Measurements from ENCODE around the gene CSNK1A1. TPM values are rescaled to one million over a fixed set of nuclear protein-coding genes. Genes with fewer than 3 reads are reported as not detected.
"Not testable (repeated sequence)": the region's sequence is repeated elsewhere in the genome, so short reads cannot be mapped to it uniquely, and the experiment has no call there.

CSNK1A1 gene
- total and polyA plus RNA-seq, 5 experiments from 2014 or later = 133 to 197 (median 143) TPM

- H3K27ac Mint-ChIP-seq, POLR2A ChIA-PET, H3K9me3 Mint-ChIP-seq, H3K36me3 Mint-ChIP-seq, H3K27me3 Mint-ChIP-seq, H3K4me3 Mint-ChIP-seq: not testable (repeated sequence)
- DNase-seq = peak in 7 of 10 donors; percentile 7 to 71 (median 31)
- H3K4me1 Mint-ChIP-seq = peaks cover 10 to 25% (median 16%) of the 10 kb centered on the region in 4 donors
- ATAC-seq = peak; percentile 97 to 99
Observed at GRCh38 chr5:149564542-149565140, 13.4 kb upstream of the CSNK1A1 start.

DNA sequence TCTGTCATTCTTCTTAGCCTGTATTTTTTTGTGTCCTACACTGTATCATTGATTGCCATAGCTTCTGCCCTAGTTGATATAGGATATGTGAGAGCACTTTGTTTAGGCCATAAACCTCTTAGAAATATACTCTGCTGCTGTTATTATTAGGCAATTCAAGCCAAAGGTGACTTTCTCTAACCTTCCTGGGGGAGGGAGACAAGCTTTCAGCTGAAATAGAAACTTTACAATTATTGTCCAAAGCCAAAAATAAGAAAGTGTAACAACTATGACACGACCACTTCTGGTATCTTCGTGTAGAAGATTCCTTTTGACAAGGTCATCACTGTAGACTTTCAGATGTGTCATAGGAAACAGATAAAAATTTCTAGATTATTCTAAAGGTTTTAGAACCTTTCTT, 12.2 kb upstream of the CSNK1A1 start:
- H3K27ac Mint-ChIP-seq = peak overlapping the region in 6 of 10 donors; percentile 0 to 64 (median 16)
- no peaks in the 10 kb centered on the region for H3K36me3 Mint-ChIP-seq
- H3K27me3 Mint-ChIP-seq = no peaks in the 10 kb centered on the region
- ATAC-seq (no peak), DNase-seq (no peak)
- no peak overlapping the region for H3K4me3 Mint-ChIP-seq
- POLR2A ChIA-PET = no interaction called here
- H3K4me1 Mint-ChIP-seq = peaks cover 10 to 25% (median 16%) of the 10 kb centered on the region in 4 donors
- H3K9me3 Mint-ChIP-seq = no peaks in the 10 kb centered on the region

- Mint-ChIP-seq H3K9me3 (no peaks in the 10 kb centered on the region), H3K4me1 (peaks cover 10 to 25% (median 16%) of the 10 kb centered on the region in 4 donors), H3K27ac (peak overlapping the region in 3 of 10 donors; percentile 6 to 55 (median 54)), H3K4me3 (peak overlapping the region in 2 of 10 donors; percentile 52 to 56), H3K27me3 (no peaks in the 10 kb centered on the region), H3K36me3 (no peaks in the 10 kb centered on the region)
- no peak for DNase-seq
- POLR2A ChIA-PET = interaction anchor here (1.3 to 1.4 kb wide), 2 partner anchors 11 to 187 kb away, joined by 3 to 8 read pairs; partner anchors contain the start of gene CSNK1A1
- ATAC-seq = no peak
Observed at GRCh38 chr5:149561848-149562247, 10.6 kb upstream of the CSNK1A1 start.

- H3K27ac Mint-ChIP-seq = peak overlapping the region in 1 of 10 donors; percentile 34
- peaks cover 10 to 25% (median 16%) of the 10 kb centered on the region in 4 donors for H3K4me1 Mint-ChIP-seq
- ATAC-seq (no peak), DNase-seq (no peak)
- no peaks in the 10 kb centered on the region for H3K27me3 Mint-ChIP-seq
- H3K4me3 Mint-ChIP-seq = no peak overlapping the region
- POLR2A ChIA-PET = interaction anchor here (0.6 to 1.4 kb wide), 2 partner anchors 10 to 60 kb away, joined by 3 to 4 read pairs; no protein-coding TSS in a partner anchor
- no peaks in the 10 kb centered on the region for H3K9me3 Mint-ChIP-seq
- H3K36me3 Mint-ChIP-seq = no peaks in the 10 kb centered on the region
Observed at GRCh38 chr5:149559706-149560105, 8.5 kb upstream of the CSNK1A1 start.

DNA sequence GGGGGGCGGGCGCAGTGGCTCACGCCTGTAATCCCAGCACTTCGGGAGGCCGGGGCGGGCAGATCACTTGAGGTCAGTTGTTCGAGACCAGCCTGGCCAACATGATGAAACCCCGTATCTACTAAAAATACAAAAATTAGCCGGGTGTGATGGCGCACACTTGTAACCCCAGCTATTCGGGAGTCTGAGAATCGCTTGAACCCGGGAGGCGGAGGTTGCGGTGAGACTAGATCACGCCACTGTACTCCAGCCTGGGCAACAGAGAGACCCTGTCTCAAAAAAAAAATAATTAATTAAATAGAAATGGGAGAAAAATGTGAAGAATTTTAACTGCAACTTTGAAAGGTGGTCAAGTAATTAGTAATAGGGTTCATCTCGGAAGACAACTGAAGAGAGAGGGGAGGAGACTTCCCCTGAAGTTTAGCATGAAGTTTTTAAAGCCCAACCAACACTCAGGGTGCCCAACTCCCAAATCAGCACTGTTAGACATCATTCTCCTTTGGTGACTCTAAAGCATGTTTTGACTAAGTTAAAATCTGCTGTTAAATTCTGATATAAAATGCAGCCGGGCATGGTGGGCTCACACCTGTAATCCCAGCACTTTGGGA, 1.4 kb upstream of the CSNK1A1 start:
- no peak for DNase-seq
- Mint-ChIP-seq H3K36me3 (peaks cover 10 to 17% (median 15%) of the 10 kb centered on the region in 3 donors), H3K27ac (peak overlapping the region in 1 of 10 donors; percentile 50), H3K9me3 (no peaks in the 10 kb centered on the region), H3K4me1 (peaks cover 12 to 34% (median 22%) of the 10 kb centered on the region in 4 donors), H3K4me3 (peak overlapping the region in 2 of 10 donors; percentile 15 to 33), H3K27me3 (no peaks in the 10 kb centered on the region)
- ATAC-seq = no peak
- POLR2A ChIA-PET = interaction anchor here (1.7 to 3.6 kb wide), 2 partner anchors 195 to 207 kb away, joined by 6 to 23 read pairs; partner anchors contain the start of genes GRPEL2 and PCYOX1L

- Mint-ChIP-seq H3K4me1 (peaks cover 15 to 40% (median 27%) of the 10 kb centered on the region in 4 donors), H3K4me3 (peak overlapping the region; percentile 95 to 99 (median 98)), H3K27me3 (no peaks in the 10 kb centered on the region), H3K36me3 (peaks cover 14 to 23% (median 15%) of the 10 kb centered on the region in 3 donors), H3K27ac (peak overlapping the region; percentile 95 to 100 (median 99)), H3K9me3 (no peaks in the 10 kb centered on the region)
- POLR2A ChIA-PET = interaction anchor here (0.6 to 3.6 kb wide), 9 partner anchors 9 to 1619 kb away, joined by 3 to 23 read pairs (median 6); partner anchors contain the start of genes GRPEL2, PCYOX1L and PPARGC1B
- DNase-seq (no peak), ATAC-seq (no peak)
Observed at GRCh38 chr5:149552038-149552494, 827 bp upstream of the CSNK1A1 start.

- peak in 3 of 10 donors; percentile 4 to 63 (median 13) for DNase-seq
- Mint-ChIP-seq H3K27me3 (no peaks in the 10 kb centered on the region), H3K27ac (peak overlapping the region; percentile 95 to 100 (median 99)), H3K9me3 (no peaks in the 10 kb centered on the region), H3K4me3 (peak overlapping the region; percentile 95 to 99 (median 98)), H3K4me1 (peaks cover 19 to 53% (median 40%) of the 10 kb centered on the region in 4 donors), H3K36me3 (peaks cover 14 to 36% (median 15%) of the 10 kb centered on the region in 3 donors)
- POLR2A ChIA-PET = interaction anchor here (0.7 to 3.6 kb wide), 15 partner anchors 8 to 1652 kb away, joined by 3 to 23 read pairs (median 6); partner anchors contain the start of genes GRPEL2, PCYOX1L and PPARGC1B
- peak in 1 of 2 donors; percentile 11 for ATAC-seq
Observed at GRCh38 chr5:149550594-149551226, 529 bp downstream of the CSNK1A1 start.

DNA sequence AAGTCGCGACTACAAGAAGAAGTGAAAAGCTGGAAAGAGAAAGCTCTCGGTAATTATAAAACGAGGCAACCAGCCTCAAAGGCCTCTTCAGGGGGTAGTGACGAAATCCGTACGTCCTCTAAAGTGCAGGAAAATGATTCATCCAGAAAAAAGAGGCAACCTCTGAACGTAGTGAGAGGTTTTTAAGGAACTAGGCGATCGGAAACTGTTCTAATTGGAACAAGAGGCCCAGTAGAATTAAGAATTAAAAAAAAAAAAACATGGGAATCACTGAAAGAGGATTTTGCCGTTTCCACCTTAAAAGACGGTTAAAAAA, 1.0 kb downstream of the CSNK1A1 start:
- Mint-ChIP-seq H3K27ac (peak overlapping the region; percentile 95 to 100 (median 99)), H3K4me1 (peaks cover 19 to 57% (median 43%) of the 10 kb centered on the region in 4 donors), H3K4me3 (peak overlapping the region; percentile 95 to 99 (median 98)), H3K27me3 (no peaks in the 10 kb centered on the region), H3K36me3 (peaks cover 15 to 41% (median 17%) of the 10 kb centered on the region in 3 donors), H3K9me3 (no peaks in the 10 kb centered on the region)
- peak in 1 of 10 donors; percentile 13 for DNase-seq
- no peak for ATAC-seq
- POLR2A ChIA-PET = interaction anchor here (0.7 to 3.6 kb wide), 10 partner anchors 9 to 1652 kb away, joined by 3 to 23 read pairs (median 8); partner anchors contain the start of genes GRPEL2, PCYOX1L and PPARGC1B

- H3K4me3 Mint-ChIP-seq = peak overlapping the region; percentile 95 to 99 (median 98)
- no peaks in the 10 kb centered on the region for H3K9me3 Mint-ChIP-seq
- peak in 9 of 10 donors; percentile 18 to 69 (median 40) for DNase-seq
- peaks cover 19 to 63% (median 49%) of the 10 kb centered on the region in 4 donors for H3K4me1 Mint-ChIP-seq
- peak; percentile 3 to 14 for ATAC-seq
- POLR2A ChIA-PET = interaction anchor here (0.9 to 3.6 kb wide), 9 partner anchors 9 to 204 kb away, joined by 3 to 23 read pairs (median 8); partner anchors contain the start of genes GRPEL2, PCYOX1L and PPARGC1B
- peaks cover 15 to 47% (median 17%) of the 10 kb centered on the region in 3 donors for H3K36me3 Mint-ChIP-seq
- no peaks in the 10 kb centered on the region for H3K27me3 Mint-ChIP-seq
- peak overlapping the region; percentile 95 to 100 (median 99) for H3K27ac Mint-ChIP-seq
Observed at GRCh38 chr5:149549461-149550267, 1.6 kb downstream of the CSNK1A1 start.

GRCh38 chr5:149546974-149547373, 4.3 kb downstream of the CSNK1A1 start:
- H3K4me1 Mint-ChIP-seq = peaks cover 24 to 80% (median 67%) of the 10 kb centered on the region in 4 donors
- POLR2A ChIA-PET = interaction anchor here (0.7 kb wide), 1 partner anchor 16 kb away, joined by 4 read pairs; no protein-coding TSS in a partner anchor
- peak overlapping the region in 9 of 10 donors; percentile 2 to 66 (median 48) for H3K27ac Mint-ChIP-seq
- DNase-seq (no peak), ATAC-seq (no peak)
- H3K36me3 Mint-ChIP-seq = peaks cover 15 to 66% (median 19%) of the 10 kb centered on the region in 3 donors
- H3K27me3 Mint-ChIP-seq = no peaks in the 10 kb centered on the region
- peak overlapping the region in 9 of 10 donors; percentile 5 to 73 (median 48) for H3K4me3 Mint-ChIP-seq
- no peaks in the 10 kb centered on the region for H3K9me3 Mint-ChIP-seq

DNA sequence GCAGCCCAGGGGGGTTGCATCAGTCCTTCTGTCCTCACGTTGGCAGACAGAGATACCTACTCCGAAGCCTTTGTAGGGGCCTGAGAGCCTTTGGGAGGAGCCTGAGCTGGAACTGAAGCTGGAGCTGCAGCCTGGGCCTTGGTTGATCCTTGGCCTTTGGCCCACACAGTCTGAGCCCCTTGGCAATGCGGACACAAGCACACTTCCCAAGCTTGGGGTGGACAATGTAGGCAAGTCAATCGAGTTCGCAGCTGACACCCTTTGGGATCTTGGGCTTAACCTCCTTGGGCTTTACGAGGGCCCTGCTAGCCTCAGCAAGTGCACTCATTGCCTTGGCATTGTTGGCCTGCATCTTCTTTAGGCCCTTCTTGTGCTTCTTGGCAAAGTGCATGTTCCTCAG, 5.9 kb downstream of the CSNK1A1 start:
- H3K27me3 Mint-ChIP-seq = no peaks in the 10 kb centered on the region
- peak overlapping the region in 3 of 10 donors; percentile 44 to 67 (median 48) for H3K27ac Mint-ChIP-seq
- ATAC-seq (no peak), DNase-seq (no peak)
- H3K9me3 Mint-ChIP-seq = no peaks in the 10 kb centered on the region
- peak overlapping the region in 3 of 10 donors; percentile 42 to 53 (median 48) for H3K4me3 Mint-ChIP-seq
- POLR2A ChIA-PET = no interaction called here
- peaks cover 22 to 84% (median 69%) of the 10 kb centered on the region in 4 donors for H3K4me1 Mint-ChIP-seq
- peaks cover 13 to 78% (median 24%) of the 10 kb centered on the region in 3 donors for H3K36me3 Mint-ChIP-seq

All from naive thymus-derived CD8-positive, alpha-beta T cell (primary cell).